A549 (cell line): ENCODE results near the gene KRT37. TPM values are rescaled to one million over a fixed set of nuclear protein-coding genes. Genes with fewer than 3 reads are reported as not detected.

ENCODE experiments used
- ATAC-seq, 2 experiments: fragments of 200-7000 bp in 1 of 2; fragments of >200 bp in 1 of 2; cut with Nextera tagmentation in 1 of 2; cut with Tn5 transposase in 1 of 2; 3 replicates each; pipeline versions ENCODE4 v1.8.0 to v1.9.1; 2018 to 2020; ENCODE audit warnings: mild to moderate bottlenecking in 1 of 2, moderate library complexity in 1 of 2
- CTCF ChIA-PET: fragments of 300-600 bp; sonication (Branson Sonifier 250); formaldehyde crosslinking; extraction: SDS; loops from one replicate; lab custom pipeline; 2021; ENCODE audit warnings: antibody characterized with exemption, inconsistent platforms; lab: Yijun Ruan, JAX
- POLR2A ChIA-PET: fragments of 350-600 bp; formaldehyde crosslinking; extraction: SDS; loops from one replicate; lab custom pipeline; 2021; ENCODE audit warnings: antibody characterized with exemption, inconsistent platforms; lab: Yijun Ruan, JAX
- DNase-seq, 2 experiments: peaks; one replicate each; pipeline versions ENCODE4 v3.0.0 to v3.0.0-alpha.2; 2011 to 2016; ENCODE audit warnings: low read depth in 1 of 2, low spot score in 1 of 2
- FAIRE-seq: peaks from 2 replicates; lab custom pipeline; 2011; peaks lifted over from hg19 to GRCh38; lab: Jason Lieb, UNC
- H3K27ac ChIP-seq, 2 experiments: fragments of >200 bp; sonication (Bioruptor Twin); formaldehyde crosslinking; 3 replicates each; pipeline ENCODE4 v1.5.1; 2016 to 2017
- H3K4me1 ChIP-seq: fragments of >200 bp; sonication (Bioruptor Twin); formaldehyde crosslinking; 3 replicates; pipeline ENCODE4 v1.6.1; 2016
- H3K4me2 ChIP-seq: fragments of >200 bp; sonication (Bioruptor Twin); formaldehyde crosslinking; 3 replicates; pipeline ENCODE4 v1.6.1; 2016
- H3K4me3 ChIP-seq: fragments of >200 bp; sonication (Bioruptor Twin); formaldehyde crosslinking; 3 replicates; pipeline ENCODE4 v1.5.1; 2016
- H3K9me3 ChIP-seq: fragments of >200 bp; sonication (Bioruptor Twin); formaldehyde crosslinking; 3 replicates; pipeline ENCODE4 v1.6.1; 2016
- CEBPB ChIP-seq, 2 experiments: fragments of >200 bp in 1 of 2; sonication (Bioruptor Twin) in 1 of 2; formaldehyde crosslinking in 1 of 2; IDR thresholded peaks; 2 replicates each; pipeline ENCODE4 v1.6.1; 2012 to 2016
- CHD4 ChIP-seq: fragments of 200-600 bp; sonication (generic); IDR thresholded peaks from 2 replicates; pipeline ENCODE4 v1.6.1; 2016; ENCODE audit warnings: antibody characterized with exemption, mild to moderate bottlenecking, borderline replicate concordance
- E2F6 ChIP-seq: IDR thresholded peaks from 2 replicates; pipeline ENCODE4 v1.6.1; 2012; ENCODE audit warnings: low read depth, borderline replicate concordance
- EHMT2 ChIP-seq: fragments of 200-600 bp; sonication (generic); IDR thresholded peaks from 2 replicates; pipeline ENCODE4 v1.6.1; 2016; ENCODE audit warnings: antibody characterized with exemption, low read depth, mild to moderate bottlenecking, moderate library complexity
- ESRRA ChIP-seq: fragments of 150-350 bp; IDR thresholded peaks from 2 replicates; pipeline ENCODE4 v1.6.1; 2014; ENCODE audit warnings: mild to moderate bottlenecking, low read length, borderline replicate concordance
- FOSB ChIP-seq: fragments of 250-450 bp; sonication (Bioruptor Pico); IDR thresholded peaks from 2 replicates; pipeline ENCODE4 v1.5.0; 2020; ENCODE audit warnings: mild to moderate bottlenecking, moderate library complexity
- HDAC2 ChIP-seq: fragments of 200-600 bp; sonication (generic); IDR thresholded peaks from 2 replicates; pipeline ENCODE4 v1.6.1; 2016
- HOXB13 ChIP-seq: fragments of 250-450 bp; sonication (Bioruptor Pico); IDR thresholded peaks from 2 replicates; pipeline ENCODE4 v1.5.0; 2020; ENCODE audit warnings: low read depth, mild to moderate bottlenecking, moderate library complexity
- MAZ ChIP-seq: fragments of 150-350 bp; IDR thresholded peaks from 2 replicates; pipeline ENCODE4 v1.6.1; 2014; ENCODE audit warnings: antibody characterized with exemption, low read depth, low read length, borderline replicate concordance
- NFE2L2 ChIP-seq: fragments of 150-350 bp; conservative IDR thresholded peaks from 2 replicates; pipeline ENCODE4 v1.6.1; 2014; ENCODE audit warnings: low read length
- NR3C1 ChIP-seq: fragments of >200 bp; sonication (Bioruptor Twin); formaldehyde crosslinking; IDR thresholded peaks from 3 replicates; pipeline ENCODE4 v1.6.1; 2017
- RAD21 ChIP-seq, 2 experiments: fragments of >200 bp in 1 of 2; sonication (Bioruptor Twin) in 1 of 2; formaldehyde crosslinking in 1 of 2; IDR thresholded peaks in 1 of 2; conservative IDR thresholded peaks in 1 of 2; 2 replicates in 1 of 2; 3 replicates in 1 of 2; pipeline ENCODE4 v1.6.1; 2012 to 2018; ENCODE audit warnings: inconsistent platforms in 1 of 2
- RCOR1 ChIP-seq: fragments of 150-350 bp; IDR thresholded peaks from 2 replicates; pipeline ENCODE4 v1.6.1; 2014; ENCODE audit warnings: antibody characterized with exemption, low read length, low read depth
- RFX5 ChIP-seq: fragments of 450-650 bp; IDR thresholded peaks from 2 replicates; pipeline ENCODE4 v1.7.1; 2014; ENCODE audit warnings: antibody characterized with exemption, mild to moderate bottlenecking, moderate library complexity
- RNF2 ChIP-seq: fragments of 200-600 bp; sonication (generic); IDR thresholded peaks from 2 replicates; pipeline ENCODE4 v1.6.1; 2016; ENCODE audit warnings: low read depth, mild to moderate bottlenecking, antibody characterized with exemption, moderate library complexity, borderline replicate concordance
- SREBF2 ChIP-seq: fragments of 450-650 bp; IDR thresholded peaks from 2 replicates; pipeline ENCODE4 v1.6.1; 2014; ENCODE audit warnings: mild to moderate bottlenecking, moderate library complexity
- ZFP36 ChIP-seq: fragments of 450-650 bp; IDR thresholded peaks from 2 replicates; pipeline ENCODE4 v1.6.1; 2014; ENCODE audit warnings: borderline replicate concordance; ENCODE audit not compliant: partially characterized antibody
- WGBS: methylation state at CpG from one replicate; pipeline ENCODE4 v1.1.6; 2017; ENCODE audit errors: missing lambda C conversion rate; 5-methylcytosine and 5-hydroxymethylcytosine counted together
- polyA plus RNA-seq, 4 experiments: library from polyadenylated mRNA; depleted of rRNA in 3 of 4; stranded (reverse); fragments of >200 nt; fragmentation: RNase III in 1 of 4; extraction: RNeasy Plus Mini Kit Qiagen cat#74134 plus additional on column Dnase treatment in 1 of 4; gene quantifications; 2 replicates in 3 of 4; 3 replicates in 1 of 4; pipeline ENCODE4 v1.2.3, GENCODE V29; 2011 to 2017
- TF ChIP-seq, protein P1 (sequence below): fragments of 450-650 bp; IDR thresholded peaks from 2 replicates; pipeline ENCODE4 v1.6.1; 2014; ENCODE audit warnings: antibody characterized with exemption
- TF ChIP-seq, protein P2 (sequence below): IDR thresholded peaks from 2 replicates; pipeline ENCODE4 v1.6.1; 2012

KRT37 gene
- polyA plus RNA-seq, 2 of the 4 experiments (the other 2 are of a cell fraction), result not detected

- no peak overlapping the region; the same call in 2 of the 3 replicates for H3K4me2 ChIP-seq
- FAIRE-seq, result no peak
- POLR2A ChIA-PET, result no interaction called here
- TF ChIP-seq RFX5 (no peak), HOXB13 (no peak), CEBPB (IDR thresholded peaks at IDR 0.05) (no peak), ESRRA (no peak), ZFP36 (no peak)
- TF ChIP-seq, protein P1, sequence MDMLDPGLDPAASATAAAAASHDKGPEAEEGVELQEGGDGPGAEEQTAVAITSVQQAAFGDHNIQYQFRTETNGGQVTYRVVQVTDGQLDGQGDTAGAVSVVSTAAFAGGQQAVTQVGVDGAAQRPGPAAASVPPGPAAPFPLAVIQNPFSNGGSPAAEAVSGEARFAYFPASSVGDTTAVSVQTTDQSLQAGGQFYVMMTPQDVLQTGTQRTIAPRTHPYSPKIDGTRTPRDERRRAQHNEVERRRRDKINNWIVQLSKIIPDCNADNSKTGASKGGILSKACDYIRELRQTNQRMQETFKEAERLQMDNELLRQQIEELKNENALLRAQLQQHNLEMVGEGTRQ, result no peak
- TF ChIP-seq, protein P2, sequence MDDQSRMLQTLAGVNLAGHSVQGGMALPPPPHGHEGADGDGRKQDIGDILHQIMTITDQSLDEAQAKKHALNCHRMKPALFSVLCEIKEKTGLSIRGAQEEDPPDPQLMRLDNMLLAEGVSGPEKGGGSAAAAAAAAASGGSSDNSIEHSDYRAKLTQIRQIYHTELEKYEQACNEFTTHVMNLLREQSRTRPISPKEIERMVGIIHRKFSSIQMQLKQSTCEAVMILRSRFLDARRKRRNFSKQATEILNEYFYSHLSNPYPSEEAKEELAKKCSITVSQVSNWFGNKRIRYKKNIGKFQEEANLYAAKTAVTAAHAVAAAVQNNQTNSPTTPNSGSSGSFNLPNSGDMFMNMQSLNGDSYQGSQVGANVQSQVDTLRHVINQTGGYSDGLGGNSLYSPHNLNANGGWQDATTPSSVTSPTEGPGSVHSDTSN, result no peak
- TF ChIP-seq, all 56 proteins: peak for 0
- DNase-seq, result no peak
- 54% methylated on average over 9 of the region's 9 CpGs for WGBS
- Histone ChIP-seq H3K4me1 (0 out of 3 replicates have a peak, but pooled peaks cover 4% of the 10 kb centered on the region), H3K4me3 (no peak overlapping the region), H3K9me3 (no peaks in the 10 kb centered on the region), H3K27ac (no peak overlapping the region; a peak in 1 of 6 replicates)
- no peak; a peak in 1 of 6 replicates for ATAC-seq
- CTCF ChIA-PET, result interaction anchor here (1.8 to 6.1 kb wide), 2 partner anchors 15 to 18 kb away, joined by 5 to 46 read pairs; no protein-coding TSS in a partner anchor
These were observed 3.3 kb downstream of the KRT37 start for GRCh38 chr17:41421116-41421515.

DNA sequence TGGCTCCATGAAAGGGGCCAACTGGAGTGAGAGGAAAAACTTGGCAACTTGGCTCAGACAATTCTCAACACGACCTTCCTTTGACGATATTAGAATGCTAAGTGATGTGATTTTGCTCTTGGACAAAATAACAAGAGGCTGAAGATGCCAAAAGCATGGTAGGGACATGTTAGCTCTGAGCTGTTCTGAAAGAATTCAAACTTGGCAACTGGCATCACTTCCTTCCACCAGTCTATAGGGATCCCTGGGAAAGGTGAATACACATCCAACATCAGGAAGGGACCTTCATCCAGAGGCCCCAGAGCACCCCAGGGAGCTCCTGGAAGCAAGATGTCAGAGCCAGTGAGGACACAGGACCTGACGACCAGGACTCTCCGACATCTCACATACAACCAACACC lies 4.3 kb downstream of the KRT37 start:
- no peak overlapping the region for H3K4me3 ChIP-seq
- CTCF ChIA-PET, result interaction anchor here (0.8 to 6.1 kb wide), 5 partner anchors 14 to 564 kb away, joined by 3 to 46 read pairs (median 5); no protein-coding TSS in a partner anchor
- TF ChIP-seq RNF2 (no peak), E2F6 (no peak), CEBPB (IDR thresholded peaks at IDR 0.05) (no peak), CHD4 (no peak), RAD21 (conservative IDR thresholded peaks at IDR 0.05 in 1 of 2, IDR thresholded peaks at IDR 0.05 in 1 of 2) (no peak), SREBF2 (no peak), FOSB (CRISPR knock-in tag) (no peak), NR3C1 (no peak), RCOR1 (no peak), EHMT2 (no peak), NFE2L2 (no peak), MAZ (no peak), ESRRA (no peak), HDAC2 (no peak), ZFP36 (no peak)
- FAIRE-seq, result no peak
- H3K4me1 ChIP-seq, result 0 out of 3 replicates have a peak, but pooled peaks cover 4% of the 10 kb centered on the region
- no peak overlapping the region for H3K27ac ChIP-seq
- H3K9me3 ChIP-seq, result no peaks in the 10 kb centered on the region
- ATAC-seq, result no peak
- POLR2A ChIA-PET, result no interaction called here
- 41% methylated on average over 4 of the region's 4 CpGs for WGBS
- no peak for DNase-seq
- no peak overlapping the region for H3K4me2 ChIP-seq

DNA sequence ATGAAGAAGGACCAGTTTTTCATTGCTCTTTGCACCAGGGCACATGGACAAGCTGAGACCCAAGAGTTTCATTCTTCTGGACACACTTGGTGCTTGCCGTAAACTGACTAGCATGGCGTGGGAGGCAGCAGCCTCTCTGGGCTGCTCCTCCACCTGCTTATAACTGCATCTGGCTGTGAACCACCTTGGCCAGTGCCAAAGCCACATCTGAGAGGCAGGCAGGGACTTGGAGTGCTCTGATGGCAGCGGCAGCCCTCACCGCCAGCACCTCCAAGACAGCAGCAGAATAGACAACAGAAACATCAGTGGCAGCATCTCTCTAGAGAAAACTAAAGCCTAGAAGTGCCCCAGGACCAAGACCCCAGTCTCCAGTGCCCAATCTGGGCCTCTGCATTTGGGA lies 4.7 kb downstream of the KRT37 start:
- WGBS, result 88% methylated on average over 4 of the region's 4 CpGs
- FAIRE-seq, result no peak
- CTCF ChIA-PET, result interaction anchor here (0.8 to 6.1 kb wide), 6 partner anchors 13 to 563 kb away, joined by 3 to 46 read pairs (median 5); no protein-coding TSS in a partner anchor

More for the DNA sequence above, 4.7 kb downstream of the KRT37 start:
- DNase-seq (no peak), ATAC-seq (no peak)
- TF ChIP-seq CEBPB (IDR thresholded peaks at IDR 0.05), result no peak
- TF ChIP-seq ESRRA, result no peak
- H3K4me3 ChIP-seq, result no peak overlapping the region
- no peak overlapping the region for H3K4me2 ChIP-seq
- no peaks in the 10 kb centered on the region for H3K9me3 ChIP-seq
- no peak overlapping the region for H3K27ac ChIP-seq
- POLR2A ChIA-PET, result no interaction called here
- H3K4me1 ChIP-seq, result 0 out of 3 replicates have a peak, but pooled peaks cover 4% of the 10 kb centered on the region
